HEK293 (cell line): Measurements from ENCODE around the gene IRAK4.

Source experiments
- ZNF324 ChIP-seq: fragments of 450-650 bp; formaldehyde crosslinking; IDR thresholded peaks from 2 replicates; pipeline ENCODE4 v1.5.1; 2016; ENCODE audit warnings: missing biosample characterization, missing genetic modification characterization
- ZNF626 ChIP-seq: fragments of 450-650 bp; sonication (Bioruptor Pico); formaldehyde crosslinking; IDR thresholded peaks from 2 replicates; pipeline ENCODE4 v1.5.1; 2018; ENCODE audit warnings: missing biosample characterization, missing genetic modification characterization, inconsistent platforms
- TF ChIP-seq, protein P1 (sequence below): fragments of 450-650 bp; formaldehyde crosslinking; IDR thresholded peaks from 2 replicates; pipeline ENCODE4 v1.5.1; 2016; ENCODE audit warnings: missing biosample characterization, missing genetic modification characterization
- TF ChIP-seq, protein P2 (sequence below): fragments of 450-650 bp; formaldehyde crosslinking; IDR thresholded peaks from 2 replicates; pipeline ENCODE4 v1.5.1; 2016; ENCODE audit warnings: missing biosample characterization, missing genetic modification characterization

DNA sequence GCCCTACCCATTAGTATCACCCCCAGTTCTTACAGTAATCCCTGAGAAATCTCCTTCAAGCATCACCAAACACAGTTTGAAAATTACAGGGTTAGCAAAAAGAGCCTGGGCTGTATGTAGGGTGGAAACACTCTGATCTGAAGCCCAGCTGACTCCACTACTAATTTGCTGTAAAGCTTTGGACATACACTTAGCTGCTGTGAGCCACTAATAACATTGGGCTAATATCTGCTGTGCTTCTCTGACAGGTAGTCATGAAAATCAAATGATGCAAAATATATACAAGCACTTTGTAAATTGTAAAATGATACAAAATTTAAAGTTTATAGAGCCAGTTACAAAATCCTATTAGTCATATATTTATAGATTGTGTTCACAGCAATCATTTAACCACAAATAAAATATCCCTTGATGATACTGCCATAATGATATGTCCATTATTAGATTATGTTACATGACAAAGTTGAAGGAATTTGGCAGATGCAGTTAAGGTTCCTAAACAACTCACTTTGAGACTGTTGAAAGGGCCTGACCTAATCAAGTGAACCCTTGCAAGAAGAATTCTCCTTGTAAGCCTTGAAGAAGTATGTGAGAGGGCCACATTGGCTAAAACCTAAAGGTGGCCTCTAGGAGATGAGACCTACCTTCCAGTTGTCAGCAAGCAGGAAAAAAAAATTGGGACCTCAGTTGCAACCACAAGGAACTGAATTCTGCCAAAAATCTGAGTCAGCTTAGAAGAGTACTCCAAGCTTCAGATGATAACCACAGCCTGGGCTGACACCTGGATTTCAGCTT lies 28.3 kb downstream of the IRAK4 start:
- TF ChIP-seq, protein P1, sequence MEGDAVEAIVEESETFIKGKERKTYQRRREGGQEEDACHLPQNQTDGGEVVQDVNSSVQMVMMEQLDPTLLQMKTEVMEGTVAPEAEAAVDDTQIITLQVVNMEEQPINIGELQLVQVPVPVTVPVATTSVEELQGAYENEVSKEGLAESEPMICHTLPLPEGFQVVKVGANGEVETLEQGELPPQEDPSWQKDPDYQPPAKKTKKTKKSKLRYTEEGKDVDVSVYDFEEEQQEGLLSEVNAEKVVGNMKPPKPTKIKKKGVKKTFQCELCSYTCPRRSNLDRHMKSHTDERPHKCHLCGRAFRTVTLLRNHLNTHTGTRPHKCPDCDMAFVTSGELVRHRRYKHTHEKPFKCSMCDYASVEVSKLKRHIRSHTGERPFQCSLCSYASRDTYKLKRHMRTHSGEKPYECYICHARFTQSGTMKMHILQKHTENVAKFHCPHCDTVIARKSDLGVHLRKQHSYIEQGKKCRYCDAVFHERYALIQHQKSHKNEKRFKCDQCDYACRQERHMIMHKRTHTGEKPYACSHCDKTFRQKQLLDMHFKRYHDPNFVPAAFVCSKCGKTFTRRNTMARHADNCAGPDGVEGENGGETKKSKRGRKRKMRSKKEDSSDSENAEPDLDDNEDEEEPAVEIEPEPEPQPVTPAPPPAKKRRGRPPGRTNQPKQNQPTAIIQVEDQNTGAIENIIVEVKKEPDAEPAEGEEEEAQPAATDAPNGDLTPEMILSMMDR (tag by site-specific recombination) = no peak
- no peak for TF ChIP-seq ZNF626
- TF ChIP-seq, protein P2, sequence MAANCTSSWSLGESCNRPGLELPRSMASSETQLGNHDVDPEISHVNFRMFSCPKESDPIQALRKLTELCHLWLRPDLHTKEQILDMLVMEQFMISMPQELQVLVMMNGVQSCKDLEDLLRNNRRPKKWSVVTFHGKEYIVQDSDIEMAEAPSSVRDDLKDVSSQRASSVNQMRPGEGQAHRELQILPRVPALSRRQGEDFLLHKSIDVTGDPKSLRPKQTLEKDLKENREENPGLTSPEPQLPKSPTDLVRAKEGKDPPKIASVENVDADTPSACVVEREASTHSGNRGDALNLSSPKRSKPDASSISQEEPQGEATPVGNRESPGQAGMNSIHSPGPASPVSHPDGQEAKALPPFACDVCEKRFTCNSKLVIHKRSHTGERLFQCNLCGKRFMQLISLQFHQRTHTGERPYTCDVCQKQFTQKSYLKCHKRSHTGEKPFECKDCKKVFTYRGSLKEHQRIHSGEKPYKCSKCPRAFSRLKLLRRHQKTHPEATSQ (tag by site-specific recombination) = no peak
- TF ChIP-seq ZNF324 (tag by site-specific recombination) = no peak
